T-helper 2 cell treated with Interferon-gamma antibody and Interleukin-4, amounts not matched to agents 100 ng/mL and 5 ng/mL, for 36 hours (primary cell): ENCODE results near the gene DCHS2. TPM values are rescaled to one million over a fixed set of nuclear protein-coding genes. Genes with fewer than 3 reads are reported as not detected.

Source experiments
- intact Hi-C: fragments of 100-400 bp; cut with micrococcal nuclease; formaldehyde crosslinking; loops from one replicate; pipeline ENCODE4 v1.15.1; 2023
- total RNA-seq: library from RNA; stranded (reverse); gene quantifications from 2 replicates; pipeline ENCODE4 v1.2.3, GENCODE V29; 2022

DCHS2 gene
- total RNA-seq = not detected in 2 replicates

GRCh38 chr4:154491341-154492271 lies at the start of gene DCHS2:
DCHS2 (minus strand) TSS chr4:154491799; CDS start chr4:154491355, 444 bp downstream.
- intact Hi-C loops = loop anchor here (5.0 kb wide), 3 partner anchors 159 to 704 kb away; partner anchors contain the start of genes LRAT and SFRP2

DNA sequence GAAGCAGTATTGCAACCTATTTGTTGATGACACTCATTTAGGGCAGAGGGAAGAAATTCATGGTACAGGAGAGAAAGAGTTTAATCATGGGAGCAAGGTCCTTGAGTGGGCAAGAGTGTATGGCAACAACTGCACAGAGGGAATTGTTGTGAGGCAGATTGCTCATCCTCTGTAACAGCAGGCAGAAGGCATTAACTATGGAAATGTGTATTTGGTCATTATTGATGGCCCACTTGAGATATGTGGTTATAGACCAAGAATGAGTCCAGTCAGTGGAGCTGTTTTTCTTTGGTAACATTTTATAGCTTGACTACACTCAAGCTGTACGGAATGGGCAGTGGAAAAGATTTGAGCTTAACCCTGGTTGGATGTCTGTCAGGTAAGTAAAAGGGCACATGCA lies 42.7 kb upstream of the DCHS2 start:
- intact Hi-C loops = no loop called here

DNA sequence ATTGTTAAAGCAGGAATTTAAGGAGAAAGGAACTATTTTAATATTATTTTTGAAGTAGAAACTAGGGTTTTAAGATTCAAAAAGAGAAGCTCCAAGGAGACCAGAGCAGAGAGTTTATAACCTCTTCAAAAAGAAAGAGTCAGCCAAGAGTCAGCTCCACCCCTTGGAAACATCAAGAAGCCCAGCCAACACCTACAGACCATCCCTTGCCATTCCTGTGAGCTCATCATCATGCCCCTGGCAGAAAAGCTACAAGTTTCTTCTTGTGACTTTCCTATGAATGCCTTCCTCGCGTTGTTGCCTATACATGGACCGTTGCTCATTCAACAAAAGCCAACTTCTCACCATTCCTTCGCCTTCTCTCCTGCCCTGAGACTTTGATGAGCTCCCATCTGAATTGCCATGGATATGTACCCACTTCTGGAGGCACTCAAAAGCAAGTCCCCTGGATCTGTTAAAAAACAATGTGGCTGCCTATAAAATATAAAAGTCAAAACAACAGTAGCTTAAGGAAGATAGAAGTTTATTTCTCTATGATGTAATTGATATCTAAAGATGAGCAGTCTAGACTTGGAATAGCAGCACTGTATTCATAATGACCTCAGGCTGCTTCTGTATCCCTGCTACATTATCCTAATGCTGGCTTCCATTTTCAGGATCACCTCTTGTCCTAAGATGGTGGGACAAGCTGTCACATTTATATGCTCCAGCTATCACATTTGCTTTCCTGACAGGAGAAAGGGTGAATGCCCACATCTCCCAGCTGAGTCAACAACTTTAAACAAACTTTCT lies 38.3 kb upstream of the DCHS2 start:
- intact Hi-C loops = no loop called here

DNA sequence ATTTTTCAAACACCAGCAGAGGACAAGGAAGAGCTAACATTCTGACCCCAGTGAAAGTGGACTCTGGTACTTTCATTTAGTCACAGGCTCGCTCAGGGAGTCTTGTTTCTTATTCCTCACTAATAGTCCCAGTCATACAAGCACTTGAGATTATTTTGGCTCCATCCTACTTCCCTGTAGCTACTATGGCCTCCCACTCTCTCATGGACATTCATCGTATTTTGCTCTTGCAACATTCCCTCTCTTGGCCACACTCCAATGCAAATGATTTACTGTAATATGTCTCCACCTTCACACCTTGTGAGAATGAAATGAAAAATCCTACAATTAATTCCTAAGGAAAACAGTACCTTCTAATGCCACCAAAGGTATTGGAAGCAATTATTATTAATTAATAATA lies 37.3 kb upstream of the DCHS2 start:
- intact Hi-C loops = no loop called here

GRCh38 chr4:154527308-154527707 lies 35.7 kb upstream of the DCHS2 start:
- intact Hi-C loops = no loop called here

GRCh38 chr4:154526151-154526550 lies 34.6 kb upstream of the DCHS2 start:
- intact Hi-C loops = no loop called here

- intact Hi-C loops = no loop called here
Measured at GRCh38 chr4:154521607-154522006, 30.0 kb upstream of the DCHS2 start.

GRCh38 chr4:154519214-154519613 lies 27.6 kb upstream of the DCHS2 start:
- intact Hi-C loops = no loop called here

DNA sequence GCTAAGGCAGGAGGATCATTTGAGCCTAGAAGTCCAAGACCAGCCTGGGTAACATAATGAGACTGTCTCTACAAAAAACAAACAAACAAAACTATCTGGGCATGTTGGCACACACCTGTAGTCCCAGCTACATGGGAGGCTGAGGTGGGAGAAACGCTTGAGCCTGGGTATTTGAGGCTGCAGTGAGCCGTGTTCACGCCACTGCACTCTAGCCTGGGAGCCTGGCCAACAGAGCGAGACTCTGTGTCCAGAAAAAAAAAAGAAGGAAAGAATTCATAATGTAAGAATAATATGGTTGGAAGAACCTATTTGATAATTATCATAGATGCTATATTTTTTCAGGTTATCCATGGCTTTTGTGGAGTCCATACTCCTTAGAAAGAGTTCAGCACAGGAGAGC lies 26.0 kb upstream of the DCHS2 start:
- intact Hi-C loops = no loop called here

GRCh38 chr4:154516318-154517029 lies 24.9 kb upstream of the DCHS2 start:
- intact Hi-C loops = no loop called here

- intact Hi-C loops = no loop called here
Measured at GRCh38 chr4:154511981-154512380, 20.4 kb upstream of the DCHS2 start.

- intact Hi-C loops = no loop called here
Measured at GRCh38 chr4:154511548-154511947, 19.9 kb upstream of the DCHS2 start.

DNA sequence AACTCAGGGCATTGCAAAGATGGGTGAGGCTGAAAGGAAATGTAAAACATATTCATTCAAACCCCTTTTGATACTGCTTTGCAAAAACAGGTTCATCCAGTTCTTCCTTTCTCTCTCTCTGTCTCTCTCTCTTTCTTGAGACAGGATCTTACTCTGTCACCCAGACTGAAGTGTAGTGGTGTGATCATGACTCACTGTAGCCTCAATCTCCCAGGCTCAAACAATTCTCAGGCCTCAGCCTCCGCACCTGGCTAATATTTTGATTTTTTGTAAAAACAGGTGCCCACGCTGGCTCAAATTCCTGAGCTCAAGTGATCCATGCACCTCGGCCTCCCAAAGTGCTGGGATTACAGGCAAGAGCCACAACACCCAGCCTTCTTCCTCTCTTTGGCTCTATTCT lies 15.6 kb upstream of the DCHS2 start:
- intact Hi-C loops = loop anchor here (5.0 kb wide), 1 partner anchor 720 kb away; the partner anchor contains the start of gene SFRP2

DNA sequence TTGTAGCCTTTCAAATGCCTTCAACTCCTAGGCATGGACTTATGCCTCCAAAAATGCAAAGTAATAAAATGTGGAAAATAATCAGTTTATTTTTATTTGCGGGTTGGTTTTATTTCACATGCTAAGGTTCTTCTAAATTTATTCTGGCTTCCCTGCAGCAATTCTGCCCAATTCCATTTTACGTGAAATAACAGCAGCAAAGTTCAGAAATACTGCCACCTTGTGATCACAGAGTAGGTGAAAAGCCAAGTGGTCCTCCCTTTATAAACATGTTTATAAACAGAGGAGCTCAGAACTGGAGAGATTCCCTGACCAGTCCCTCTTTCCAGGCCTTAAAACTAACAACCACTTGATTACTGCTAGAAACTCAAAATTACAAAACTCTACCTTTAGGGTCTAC lies 14.7 kb upstream of the DCHS2 start:
- intact Hi-C loops = loop anchor here (1.0 to 5.0 kb wide), 2 partner anchors 177 to 719 kb away; partner anchors contain the start of gene SFRP2

- intact Hi-C loops = no loop called here
Measured at GRCh38 chr4:154503598-154503997, 12.0 kb upstream of the DCHS2 start.

GRCh38 chr4:154502111-154502510 lies 10.5 kb upstream of the DCHS2 start:
- intact Hi-C loops = no loop called here

DNA sequence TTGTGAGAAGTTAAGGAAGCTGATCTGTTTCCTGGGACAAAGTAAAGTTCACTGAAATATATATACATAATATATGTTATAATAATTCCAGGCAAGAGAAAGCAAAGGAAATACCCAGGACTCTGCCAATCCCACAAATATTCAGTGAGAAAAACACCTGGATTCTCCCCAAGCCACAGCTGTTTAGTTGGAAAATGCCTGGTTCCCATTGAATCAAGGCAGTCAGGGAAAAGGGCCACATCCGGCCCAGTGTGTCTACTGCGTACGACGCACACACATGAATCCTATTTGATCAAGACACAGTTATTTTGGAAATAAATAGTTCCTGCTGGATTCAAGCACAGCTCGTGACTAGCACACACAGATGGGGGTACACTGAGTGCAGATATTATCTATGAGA lies 6.3 kb upstream of the DCHS2 start:
- intact Hi-C loops = no loop called here

GRCh38 chr4:154495867-154496266 lies 4.3 kb upstream of the DCHS2 start:
- intact Hi-C loops = no loop called here

- intact Hi-C loops = loop anchor here (5.0 kb wide), 3 partner anchors 160 to 705 kb away; partner anchors contain the start of genes LRAT and SFRP2
Measured at GRCh38 chr4:154492288-154492687, 689 bp upstream of the DCHS2 start.

DNA sequence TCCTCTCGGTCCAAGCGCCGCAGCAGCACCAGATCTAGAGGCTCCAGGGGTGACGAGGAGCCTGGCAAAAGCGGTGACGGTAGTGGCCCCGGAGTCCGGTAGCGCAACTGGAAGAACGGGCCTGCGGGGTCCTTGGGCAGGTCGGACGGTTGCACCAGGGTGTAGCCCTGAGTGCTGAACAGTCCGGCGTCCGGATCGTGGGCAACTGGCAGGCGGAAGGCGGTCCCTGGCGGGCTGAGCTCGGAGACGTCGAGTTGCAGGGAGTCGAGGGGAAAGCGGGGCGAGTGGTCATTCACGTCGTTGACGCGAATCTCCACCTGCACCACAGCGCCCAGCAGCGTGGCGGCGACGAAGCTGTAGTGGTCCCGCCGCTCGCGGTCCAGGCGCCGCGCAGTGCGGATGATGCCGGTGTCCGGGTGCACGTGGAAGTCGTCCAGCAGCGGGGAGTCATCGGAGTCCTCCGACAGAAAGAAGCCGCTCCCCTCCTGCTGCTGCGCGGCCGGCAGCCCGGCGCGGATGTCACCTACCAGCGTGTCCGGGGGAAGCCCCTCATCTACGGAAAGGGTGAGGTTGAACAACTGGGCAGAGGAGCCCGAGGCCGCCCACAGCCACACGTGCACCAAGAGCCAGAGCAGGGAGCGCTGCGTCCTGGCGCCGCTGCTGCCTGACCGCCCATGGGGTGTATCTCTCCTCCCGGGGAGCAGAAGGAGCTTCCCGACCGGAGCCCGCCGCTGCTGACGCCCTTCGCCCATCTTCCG lies 837 bp downstream of the DCHS2 start:
- intact Hi-C loops = loop anchor here (5.0 kb wide), 3 partner anchors 158 to 703 kb away; partner anchors contain the start of genes LRAT and SFRP2
